ENCODE measurements around the gene PRR23C. TPM values are rescaled to one million over a fixed set of nuclear protein-coding genes. Genes with fewer than 3 reads are reported as not detected.
"Not testable (repeated sequence)": the region's sequence is repeated elsewhere in the genome, so short reads cannot be mapped to it uniquely, and the experiment has no call there.

Gene PRR23C
- total RNA-seq, 1 donor from 2014 or later: not detected

GRCh38 chr3:139037478-139037877, 7.2 kb downstream of the PRR23C start:
- DNase-seq (ENCODE audit: low read depth): no peak
- Mint-ChIP-seq H3K4me1 (ENCODE audit: low read depth, unreplicated experiment) (no peaks in the 10 kb centered on the region), H3K9me3 (ENCODE audit: unreplicated experiment) (no peaks in the 10 kb centered on the region), H3K27me3 (ENCODE audit: low read depth, unreplicated experiment) (peaks cover 7% of the 10 kb centered on the region), H3K36me3 (ENCODE audit: low read depth, unreplicated experiment) (no peaks in the 10 kb centered on the region), H3K27ac (ENCODE audit: unreplicated experiment) (no peak overlapping the region), H3K4me3 (ENCODE audit: unreplicated experiment) (no peak overlapping the region)
- Histone ChIP-seq H3K27ac (ENCODE audit: low read depth, low read length) (no peak overlapping the region), H3K36me3 (ENCODE audit: insufficient read depth, low read length) (no peaks in the 10 kb centered on the region), H3K4me3 (ENCODE audit: insufficient read depth, low read depth, low read length) (no peak overlapping the region), H4K20me1 (ENCODE audit: insufficient read depth, low read length) (no peaks in the 10 kb centered on the region), H3K4me2 (ENCODE audit: low read length) (no peak overlapping the region), H3K27me3 (ENCODE audit: insufficient read depth, low read length) (no peaks in the 10 kb centered on the region), H3K9me3 (ENCODE audit: insufficient read depth, low read depth, low read length) (no peaks in the 10 kb centered on the region), H3K9ac (ENCODE audit: low read length) (no peak overlapping the region), H3K79me2 (ENCODE audit: insufficient read depth, low read length) (no peaks in the 10 kb centered on the region), H3K4me1 (ENCODE audit: insufficient read depth, low read length) (no peaks in the 10 kb centered on the region), H2AFZ (ENCODE audit: low read depth, low read length) (no peak overlapping the region)
- FAIRE-seq: no peak
- TF ChIP-seq, protein P1, sequence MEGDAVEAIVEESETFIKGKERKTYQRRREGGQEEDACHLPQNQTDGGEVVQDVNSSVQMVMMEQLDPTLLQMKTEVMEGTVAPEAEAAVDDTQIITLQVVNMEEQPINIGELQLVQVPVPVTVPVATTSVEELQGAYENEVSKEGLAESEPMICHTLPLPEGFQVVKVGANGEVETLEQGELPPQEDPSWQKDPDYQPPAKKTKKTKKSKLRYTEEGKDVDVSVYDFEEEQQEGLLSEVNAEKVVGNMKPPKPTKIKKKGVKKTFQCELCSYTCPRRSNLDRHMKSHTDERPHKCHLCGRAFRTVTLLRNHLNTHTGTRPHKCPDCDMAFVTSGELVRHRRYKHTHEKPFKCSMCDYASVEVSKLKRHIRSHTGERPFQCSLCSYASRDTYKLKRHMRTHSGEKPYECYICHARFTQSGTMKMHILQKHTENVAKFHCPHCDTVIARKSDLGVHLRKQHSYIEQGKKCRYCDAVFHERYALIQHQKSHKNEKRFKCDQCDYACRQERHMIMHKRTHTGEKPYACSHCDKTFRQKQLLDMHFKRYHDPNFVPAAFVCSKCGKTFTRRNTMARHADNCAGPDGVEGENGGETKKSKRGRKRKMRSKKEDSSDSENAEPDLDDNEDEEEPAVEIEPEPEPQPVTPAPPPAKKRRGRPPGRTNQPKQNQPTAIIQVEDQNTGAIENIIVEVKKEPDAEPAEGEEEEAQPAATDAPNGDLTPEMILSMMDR (IDR thresholded peaks at IDR 0.05; ENCODE audit: insufficient read depth, low read depth, low read length): no peak
- TF ChIP-seq EZH2 (IDR thresholded peaks at IDR 0.05; ENCODE audit: insufficient read depth, low read length): no peak

GRCh38 chr3:139032326-139033002, 12.2 kb downstream of the PRR23C start:
- Histone ChIP-seq H3K4me1 (ENCODE audit: insufficient read depth, low read length) (no peaks in the 10 kb centered on the region), H3K4me3 (ENCODE audit: insufficient read depth, low read depth, low read length) (no peak overlapping the region), H3K9ac (ENCODE audit: low read length) (no peak overlapping the region), H3K9me3 (ENCODE audit: insufficient read depth, low read depth, low read length) (no peaks in the 10 kb centered on the region), H3K4me2 (ENCODE audit: low read length) (no peak overlapping the region), H3K27me3 (ENCODE audit: insufficient read depth, low read length) (no peaks in the 10 kb centered on the region), H3K27ac (ENCODE audit: low read depth, low read length) (no peak overlapping the region), H3K79me2 (ENCODE audit: insufficient read depth, low read length) (no peaks in the 10 kb centered on the region), H4K20me1 (ENCODE audit: insufficient read depth, low read length) (no peaks in the 10 kb centered on the region), H3K36me3 (ENCODE audit: insufficient read depth, low read length) (no peaks in the 10 kb centered on the region), H2AFZ (ENCODE audit: low read depth, low read length) (no peak overlapping the region)
- TF ChIP-seq, protein P1 (IDR thresholded peaks at IDR 0.05; ENCODE audit: insufficient read depth, low read depth, low read length): no peak
- TF ChIP-seq EZH2 (IDR thresholded peaks at IDR 0.05; ENCODE audit: insufficient read depth, low read length): no peak
- no peak for FAIRE-seq
- Mint-ChIP-seq H3K4me1 (ENCODE audit: low read depth, unreplicated experiment) (no peaks in the 10 kb centered on the region), H3K9me3 (ENCODE audit: unreplicated experiment) (peaks cover 9% of the 10 kb centered on the region), H3K27ac (ENCODE audit: unreplicated experiment) (no peak overlapping the region), H3K27me3 (ENCODE audit: low read depth, unreplicated experiment) (peaks cover 11% of the 10 kb centered on the region), H3K4me3 (ENCODE audit: unreplicated experiment) (no peak overlapping the region), H3K36me3 (ENCODE audit: low read depth, unreplicated experiment) (no peaks in the 10 kb centered on the region)
- DNase-seq (ENCODE audit: low read depth): no peak

DNA sequence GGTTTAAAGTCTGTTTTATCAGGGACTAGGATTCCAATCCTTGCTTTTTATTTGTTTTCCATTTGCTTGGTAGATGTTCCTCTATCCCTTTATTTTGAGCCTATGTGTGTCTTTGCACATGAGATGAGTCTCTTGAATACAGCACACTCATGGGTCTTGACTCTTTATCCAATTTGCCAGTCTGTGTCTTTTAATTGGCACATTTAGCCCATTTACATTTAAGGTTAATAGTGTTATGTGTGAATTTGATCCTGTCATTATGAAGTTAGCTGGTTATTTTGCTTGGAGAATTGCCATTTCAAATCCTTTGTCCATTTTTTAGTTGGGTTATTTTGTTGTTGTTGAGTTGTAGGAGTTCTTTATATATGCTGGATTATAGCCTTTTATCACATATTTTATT, 14.1 kb downstream of the PRR23C start:
- FAIRE-seq; H3K4me3 Mint-ChIP-seq (ENCODE audit: unreplicated experiment); H3K9me3 Mint-ChIP-seq (ENCODE audit: unreplicated experiment); H3K27ac Mint-ChIP-seq (ENCODE audit: unreplicated experiment); H3K4me1 ChIP-seq (ENCODE audit: insufficient read depth, low read length); H2AFZ ChIP-seq (ENCODE audit: low read depth, low read length); H3K9ac ChIP-seq (ENCODE audit: low read length); H3K79me2 ChIP-seq (ENCODE audit: insufficient read depth, low read length); H4K20me1 ChIP-seq (ENCODE audit: insufficient read depth, low read length); H3K27ac ChIP-seq (ENCODE audit: low read depth, low read length); H3K27me3 Mint-ChIP-seq (ENCODE audit: low read depth, unreplicated experiment); DNase-seq (ENCODE audit: low read depth); H3K4me1 Mint-ChIP-seq (ENCODE audit: low read depth, unreplicated experiment); H3K36me3 Mint-ChIP-seq (ENCODE audit: low read depth, unreplicated experiment); H3K4me2 ChIP-seq (ENCODE audit: low read length); H3K4me3 ChIP-seq (ENCODE audit: insufficient read depth, low read depth, low read length); H3K27me3 ChIP-seq (ENCODE audit: insufficient read depth, low read length); H3K9me3 ChIP-seq (ENCODE audit: insufficient read depth, low read depth, low read length); H3K36me3 ChIP-seq (ENCODE audit: insufficient read depth, low read length): not testable (repeated sequence)

All from astrocyte (in vitro differentiated cells and primary cell).